ENCODE measurements around the gene RPL22. TPM values are rescaled to one million over a fixed set of nuclear protein-coding genes. Genes with fewer than 3 reads are reported as not detected.

Gene RPL22
- total and polyA plus RNA-seq, 2 of the 4 experiments (the other 2 are of a cell fraction) = 26.2 to 131 TPM

DNA sequence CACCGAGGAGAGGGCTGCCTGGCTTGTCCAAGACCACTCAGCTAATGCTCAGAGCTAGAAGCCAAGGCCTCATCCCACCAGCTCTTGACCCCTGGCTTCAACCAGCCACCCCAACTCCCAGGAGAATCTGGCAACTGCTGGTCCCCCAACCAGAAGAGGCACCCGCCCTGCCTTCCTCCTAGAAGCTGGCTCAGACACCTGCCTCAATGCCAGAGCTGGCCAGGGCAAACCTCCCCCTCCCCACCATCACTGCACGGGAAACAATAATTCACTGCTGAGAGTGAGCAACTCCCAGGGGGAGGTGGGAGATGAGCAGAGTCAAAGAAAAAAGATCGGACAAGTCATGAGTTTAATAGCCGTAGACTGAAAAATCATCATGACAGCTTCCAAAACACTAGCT lies 22.6 kb downstream of the RPL22 start:
- Histone ChIP-seq H3K4me1 (ENCODE audit: control insufficient read depth, insufficient read depth, low read length) (peaks cover 2% of the 10 kb centered on the region; the same call in 1 of the 2 replicates), H2BK15ac (ENCODE audit: low read depth, low read length) (no peak overlapping the region), H3K23ac (ENCODE audit: low read depth, low read length) (no peak overlapping the region), H2BK20ac (ENCODE audit: low read depth, low read length) (no peak overlapping the region), H4K91ac (ENCODE audit: insufficient read depth, low read depth, low read length) (no peak overlapping the region), H3K27me3 (ENCODE audit: control insufficient read depth, insufficient read depth, low read length) (peaks cover 51% of the 10 kb centered on the region), H3K4me3 (ENCODE audit: insufficient read depth, low read depth, low read length) (no peak overlapping the region), H4K20me1 (ENCODE audit: insufficient read depth, low read length) (peaks cover 11% of the 10 kb centered on the region), H3K9ac (ENCODE audit: low read depth, low read length) (no peak overlapping the region), H2BK5ac (ENCODE audit: low read depth, low read length, poor library complexity, severe bottlenecking) (no peak overlapping the region), H3K56ac (ENCODE audit: extremely low read depth, insufficient read depth, low read length) (no peak overlapping the region), H3K18ac (ENCODE audit: low read depth, low read length) (no peak overlapping the region), H2AK9ac (replicated peaks; ENCODE audit: low read depth, low read length, poor library complexity) (peak overlapping the region; percentile 28), H3K79me1 (ENCODE audit: low read depth in 1 of 2, low read length in 2 of 2) (no peaks in the 10 kb centered on the region), H2AK5ac (ENCODE audit: low read depth, low read length) (no peak overlapping the region), H3K4me2 (ENCODE audit: low read depth, low read length) (no peak overlapping the region), H3K9me3 (ENCODE audit: control insufficient read depth, insufficient read depth, low read length) (no peaks in the 10 kb centered on the region; the same call in 1 of the 2 replicates), H2AFZ (replicated peaks; ENCODE audit: low read length, poor library complexity) (no peak overlapping the region), H4K5ac (ENCODE audit: low read depth, low read length) (no peak overlapping the region), H3K27ac (ENCODE audit: insufficient read depth, low read length) (no peak overlapping the region), H4K8ac (ENCODE audit: low read depth in 2 of 2, low read length in 2 of 2) (no peak overlapping the region), H2BK120ac (ENCODE audit: low read depth, low read length) (no peak overlapping the region), H3K36me3 (ENCODE audit: control insufficient read depth, insufficient read depth, low read length) (no peaks in the 10 kb centered on the region), H3K9me1 (ENCODE audit: insufficient read depth, low read length) (no peaks in the 10 kb centered on the region), H3K14ac (replicated peaks; ENCODE audit: low read depth, low read length) (no peak overlapping the region), H3K4ac (ENCODE audit: low read depth, low read length) (no peak overlapping the region)
- in situ Hi-C loops (cut with MboI; ENCODE audit: low sequenced_read_pairs) (no loop called here), dilution Hi-C loops (cut with HindIII; ENCODE audit: low sequenced_read_pairs, unreplicated experiment) (no loop called here), intact Hi-C loops (cut with micrococcal nuclease) (no loop called here)
- TF ChIP-seq, protein P1, sequence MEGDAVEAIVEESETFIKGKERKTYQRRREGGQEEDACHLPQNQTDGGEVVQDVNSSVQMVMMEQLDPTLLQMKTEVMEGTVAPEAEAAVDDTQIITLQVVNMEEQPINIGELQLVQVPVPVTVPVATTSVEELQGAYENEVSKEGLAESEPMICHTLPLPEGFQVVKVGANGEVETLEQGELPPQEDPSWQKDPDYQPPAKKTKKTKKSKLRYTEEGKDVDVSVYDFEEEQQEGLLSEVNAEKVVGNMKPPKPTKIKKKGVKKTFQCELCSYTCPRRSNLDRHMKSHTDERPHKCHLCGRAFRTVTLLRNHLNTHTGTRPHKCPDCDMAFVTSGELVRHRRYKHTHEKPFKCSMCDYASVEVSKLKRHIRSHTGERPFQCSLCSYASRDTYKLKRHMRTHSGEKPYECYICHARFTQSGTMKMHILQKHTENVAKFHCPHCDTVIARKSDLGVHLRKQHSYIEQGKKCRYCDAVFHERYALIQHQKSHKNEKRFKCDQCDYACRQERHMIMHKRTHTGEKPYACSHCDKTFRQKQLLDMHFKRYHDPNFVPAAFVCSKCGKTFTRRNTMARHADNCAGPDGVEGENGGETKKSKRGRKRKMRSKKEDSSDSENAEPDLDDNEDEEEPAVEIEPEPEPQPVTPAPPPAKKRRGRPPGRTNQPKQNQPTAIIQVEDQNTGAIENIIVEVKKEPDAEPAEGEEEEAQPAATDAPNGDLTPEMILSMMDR (conservative IDR thresholded peaks at IDR 0.05; ENCODE audit: low read depth, low read length) = no peak
- no peak for TF ChIP-seq MAZ (IDR thresholded peaks at IDR 0.05; ENCODE audit: borderline replicate concordance, low read depth, low read length)
- no peak for TF ChIP-seq MXI1 (IDR thresholded peaks at IDR 0.05; ENCODE audit: borderline replicate concordance, low read depth, low read length)
- TF ChIP-seq, protein P2, sequence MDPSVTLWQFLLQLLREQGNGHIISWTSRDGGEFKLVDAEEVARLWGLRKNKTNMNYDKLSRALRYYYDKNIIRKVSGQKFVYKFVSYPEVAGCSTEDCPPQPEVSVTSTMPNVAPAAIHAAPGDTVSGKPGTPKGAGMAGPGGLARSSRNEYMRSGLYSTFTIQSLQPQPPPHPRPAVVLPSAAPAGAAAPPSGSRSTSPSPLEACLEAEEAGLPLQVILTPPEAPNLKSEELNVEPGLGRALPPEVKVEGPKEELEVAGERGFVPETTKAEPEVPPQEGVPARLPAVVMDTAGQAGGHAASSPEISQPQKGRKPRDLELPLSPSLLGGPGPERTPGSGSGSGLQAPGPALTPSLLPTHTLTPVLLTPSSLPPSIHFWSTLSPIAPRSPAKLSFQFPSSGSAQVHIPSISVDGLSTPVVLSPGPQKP (IDR thresholded peaks at IDR 0.05; ENCODE audit: borderline replicate concordance, low read depth, low read length) = no peak
- TF ChIP-seq, protein P3, sequence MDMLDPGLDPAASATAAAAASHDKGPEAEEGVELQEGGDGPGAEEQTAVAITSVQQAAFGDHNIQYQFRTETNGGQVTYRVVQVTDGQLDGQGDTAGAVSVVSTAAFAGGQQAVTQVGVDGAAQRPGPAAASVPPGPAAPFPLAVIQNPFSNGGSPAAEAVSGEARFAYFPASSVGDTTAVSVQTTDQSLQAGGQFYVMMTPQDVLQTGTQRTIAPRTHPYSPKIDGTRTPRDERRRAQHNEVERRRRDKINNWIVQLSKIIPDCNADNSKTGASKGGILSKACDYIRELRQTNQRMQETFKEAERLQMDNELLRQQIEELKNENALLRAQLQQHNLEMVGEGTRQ (IDR thresholded peaks at IDR 0.05; ENCODE audit: low read depth, low read length) = no peak
- no peak for TF ChIP-seq FOS (IDR thresholded peaks at IDR 0.05; ENCODE audit: low read depth, low read length)
- TF ChIP-seq MAFK (IDR thresholded peaks at IDR 0.05; ENCODE audit: low read depth, low read length) = no peak
- no peak for TF ChIP-seq RFX5 (IDR thresholded peaks at IDR 0.05; ENCODE audit: low read depth, low read length)
- no peak for TF ChIP-seq NFE2L2 (IDR thresholded peaks at IDR 0.05; ENCODE audit: low read depth, low read length)
- no peak for TF ChIP-seq BHLHE40 (IDR thresholded peaks at IDR 0.05; ENCODE audit: low read depth, low read length)
- no peak for TF ChIP-seq RCOR1 (IDR thresholded peaks at IDR 0.05; ENCODE audit: insufficient replicate concordance, low read length)
- TF ChIP-seq RAD21 (IDR thresholded peaks at IDR 0.05; ENCODE audit: low read length) = no peak
- TF ChIP-seq CEBPB (IDR thresholded peaks at IDR 0.05; ENCODE audit: low read depth, low read length) = no peak
- no peak for TF ChIP-seq POLR2A (IDR thresholded peaks at IDR 0.05; ENCODE audit: low read depth, low read length)
- no peak for TF ChIP-seq SMC3 (IDR thresholded peaks at IDR 0.05; ENCODE audit: low read depth, low read length)
- POLR2A ChIA-PET (ENCODE audit: unreplicated experiment) = no interaction called here
- CTCF ChIA-PET = no interaction called here
- no CpG with 5 or more reads among the region's 5 CpGs for WGBS, 2 experiments (ENCODE audit: extremely low coverage in 2 of 2, insufficient read length in 1 of 2)
- DNase-seq (no peak), ATAC-seq (ENCODE audit: low read depth) (no peak)
- no TSS peak for BruUV-seq (replicated peaks)

Measured in IMR-90 (cell line).